Large intestine (tissue), 3 donors: Measurements from ENCODE around the gene TULP4. TPM values are rescaled to one million over a fixed set of nuclear protein-coding genes. Genes with fewer than 3 reads are reported as not detected.
A peak's percentile ranks its signal among the peaks of the same experiment; 100 is the strongest.
"Not testable (repeated sequence)": the region's sequence is repeated elsewhere in the genome, so short reads cannot be mapped to it uniquely, and the experiment has no call there.

Source experiments
- DNase-seq, 2 donors: peaks; one replicate each; pipeline versions ENCODE4 v3.0.0 to v3.0.0-alpha.2; 2013
- H3K27ac ChIP-seq: one replicate; pipeline ENCODE4 v1.5.1; 2013; ENCODE audit warnings: low read length
- H3K27me3 ChIP-seq: 2 replicates; pipeline ENCODE4 v1.6.1; 2013; ENCODE audit warnings: low read length; ENCODE audit not compliant: control insufficient read depth, insufficient read depth
- H3K36me3 ChIP-seq: 2 replicates; pipeline ENCODE4 v1.6.1; 2013; ENCODE audit warnings: low read length; ENCODE audit not compliant: control insufficient read depth, insufficient read depth
- H3K4me1 ChIP-seq: one replicate; pipeline ENCODE4 v1.6.1; 2013; ENCODE audit warnings: low read length; ENCODE audit not compliant: control insufficient read depth, insufficient read depth
- H3K4me3 ChIP-seq: one replicate; pipeline ENCODE4 v1.5.1; 2013; ENCODE audit warnings: low read length
- H3K9me3 ChIP-seq: one replicate; pipeline ENCODE4 v1.6.1; 2013; ENCODE audit warnings: mild to moderate bottlenecking, low read depth, low read length, moderate library complexity; ENCODE audit not compliant: control insufficient read depth
- WGBS: methylation state at CpG from one replicate; pipeline ENCODE4 v1.1.5; 2013; ENCODE audit warnings: low lambda C conversion rate; ENCODE audit not compliant: insufficient coverage; 5-methylcytosine and 5-hydroxymethylcytosine counted together
- polyA plus RNA-seq: library from polyadenylated mRNA; unstranded; fragments of 120-200 nt; gene quantifications from one replicate; pipeline ENCODE4 v1.2.1, GENCODE V29; 2013

The TULP4 gene
- polyA plus RNA-seq, 1 donor = 25.8 TPM

GRCh38 chr6:158387578-158387977, 75.3 kb downstream of the TULP4 start:
- no CpG with 5 or more reads among the region's 1 CpG for WGBS
- no peaks in the 10 kb centered on the region for H3K27me3 ChIP-seq
- no peaks in the 10 kb centered on the region for H3K4me1 ChIP-seq
- no peak overlapping the region for H3K27ac ChIP-seq
- H3K4me3 ChIP-seq = no peak overlapping the region
- peaks cover 4% of the 10 kb centered on the region for H3K9me3 ChIP-seq
- DNase-seq = no peak
- H3K36me3 ChIP-seq = no peaks in the 10 kb centered on the region

- no peak overlapping the region for H3K27ac ChIP-seq
- H3K4me3 ChIP-seq = no peak overlapping the region
- peaks cover 4% of the 10 kb centered on the region for H3K36me3 ChIP-seq
- H3K4me1 ChIP-seq = no peaks in the 10 kb centered on the region
- no peaks in the 10 kb centered on the region for H3K27me3 ChIP-seq
- peaks cover 16% of the 10 kb centered on the region for H3K9me3 ChIP-seq
- no CpG with 5 or more reads among the region's 2 CpGs for WGBS
- DNase-seq = no peak
Measured at GRCh38 chr6:158388727-158389126, 76.5 kb downstream of the TULP4 start.

DNA sequence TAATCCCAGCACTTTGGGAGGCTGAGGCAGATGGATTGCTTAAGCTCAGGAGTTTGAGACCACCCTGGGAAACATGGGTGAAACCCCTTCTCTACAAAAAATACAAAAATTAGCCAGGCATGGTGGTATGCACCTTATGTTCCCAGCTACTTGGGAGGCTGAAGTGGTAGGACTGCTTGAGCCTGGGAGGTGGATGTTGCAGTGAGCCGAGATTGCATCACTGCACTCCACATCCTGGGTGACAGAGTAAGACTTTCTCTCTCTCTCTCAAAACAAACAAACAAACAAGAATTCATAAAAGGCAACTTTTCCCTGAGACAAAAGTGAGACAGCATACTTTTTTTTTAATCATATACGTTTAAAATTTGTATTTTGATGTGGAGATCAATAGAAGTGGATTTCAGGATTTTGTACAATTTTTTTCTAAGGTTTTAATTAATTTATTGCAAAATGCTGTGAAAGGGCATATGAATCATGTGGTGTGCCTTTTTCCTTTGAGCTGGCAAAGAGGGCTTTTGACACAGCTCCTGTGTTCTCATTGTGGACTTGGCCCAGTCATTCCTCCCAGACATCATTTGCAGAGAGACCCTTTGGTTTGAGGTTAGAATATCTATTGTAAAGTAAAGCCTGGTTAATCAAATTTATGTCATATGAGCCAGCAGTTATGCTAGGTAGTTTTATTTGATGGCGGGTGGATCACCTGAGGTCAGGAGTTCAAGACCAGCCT, 77.1 kb downstream of the TULP4 start:
- H3K4me1 ChIP-seq = no peaks in the 10 kb centered on the region
- H3K27ac ChIP-seq = no peak overlapping the region
- no peaks in the 10 kb centered on the region for H3K27me3 ChIP-seq
- H3K36me3 ChIP-seq = peaks cover 4% of the 10 kb centered on the region
- H3K4me3 ChIP-seq = no peak overlapping the region
- WGBS = 100% methylated on average over 1 of the region's 3 CpGs
- H3K9me3 ChIP-seq = peaks cover 19% of the 10 kb centered on the region
- no peak for DNase-seq

- 100% methylated on average over 1 of the region's 3 CpGs for WGBS
- Histone ChIP-seq H3K9me3 (peaks cover 22% of the 10 kb centered on the region), H3K4me3 (no peak overlapping the region), H3K27ac (no peak overlapping the region), H3K36me3 (peaks cover 4% of the 10 kb centered on the region), H3K4me1 (no peaks in the 10 kb centered on the region), H3K27me3 (no peaks in the 10 kb centered on the region)
- no peak for DNase-seq
Measured at GRCh38 chr6:158391276-158391675, 79.0 kb downstream of the TULP4 start.

DNA sequence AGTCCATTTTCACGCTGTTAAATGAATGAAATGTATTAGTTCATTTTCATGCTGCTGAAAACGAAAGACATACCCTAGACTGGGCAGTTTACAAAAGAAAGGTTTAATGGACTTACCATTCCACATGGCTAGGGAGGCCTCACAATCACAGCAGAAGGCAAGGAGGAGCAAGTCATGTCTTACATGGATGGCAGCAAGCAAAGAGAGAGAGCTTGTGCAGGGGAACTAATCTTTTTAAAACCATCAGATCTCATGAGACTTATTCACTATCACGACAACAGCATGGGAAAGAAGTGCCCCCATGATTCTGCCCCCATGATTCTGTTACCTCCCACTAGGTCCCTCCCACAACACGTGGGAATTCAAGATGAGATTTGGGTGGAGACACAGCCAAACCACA, 79.7 kb downstream of the TULP4 start:
- not testable (repeated sequence) for H3K4me1 ChIP-seq, H3K36me3 ChIP-seq
- WGBS = 80% methylated on average over 1 of the region's 4 CpGs

GRCh38 chr6:158396136-158396535, 83.9 kb downstream of the TULP4 start:
- 38% methylated on average over 1 of the region's 5 CpGs for WGBS
- no peak overlapping the region for H3K27ac ChIP-seq
- peaks cover 4% of the 10 kb centered on the region for H3K36me3 ChIP-seq
- no peak overlapping the region for H3K4me3 ChIP-seq
- no peaks in the 10 kb centered on the region for H3K4me1 ChIP-seq
- peaks cover 22% of the 10 kb centered on the region for H3K9me3 ChIP-seq
- no peaks in the 10 kb centered on the region for H3K27me3 ChIP-seq
- DNase-seq = peak in 1 of 2 donors; percentile 24

More for the DNA sequence above, 79.7 kb downstream of the TULP4 start:
- H3K27ac ChIP-seq, DNase-seq, H3K4me3 ChIP-seq, H3K27me3 ChIP-seq: not testable (repeated sequence)
- H3K9me3 ChIP-seq = peaks cover 22% of the 10 kb centered on the region

GRCh38 chr6:158397578-158397977, 85.3 kb downstream of the TULP4 start:
- Histone ChIP-seq H3K4me1 (no peaks in the 10 kb centered on the region), H3K36me3 (peaks cover 4% of the 10 kb centered on the region), H3K27me3 (no peaks in the 10 kb centered on the region), H3K27ac (no peak overlapping the region), H3K4me3 (no peak overlapping the region), H3K9me3 (peaks cover 17% of the 10 kb centered on the region)
- WGBS = 80% methylated on average over 1 of the region's 4 CpGs
- DNase-seq = no peak

DNA sequence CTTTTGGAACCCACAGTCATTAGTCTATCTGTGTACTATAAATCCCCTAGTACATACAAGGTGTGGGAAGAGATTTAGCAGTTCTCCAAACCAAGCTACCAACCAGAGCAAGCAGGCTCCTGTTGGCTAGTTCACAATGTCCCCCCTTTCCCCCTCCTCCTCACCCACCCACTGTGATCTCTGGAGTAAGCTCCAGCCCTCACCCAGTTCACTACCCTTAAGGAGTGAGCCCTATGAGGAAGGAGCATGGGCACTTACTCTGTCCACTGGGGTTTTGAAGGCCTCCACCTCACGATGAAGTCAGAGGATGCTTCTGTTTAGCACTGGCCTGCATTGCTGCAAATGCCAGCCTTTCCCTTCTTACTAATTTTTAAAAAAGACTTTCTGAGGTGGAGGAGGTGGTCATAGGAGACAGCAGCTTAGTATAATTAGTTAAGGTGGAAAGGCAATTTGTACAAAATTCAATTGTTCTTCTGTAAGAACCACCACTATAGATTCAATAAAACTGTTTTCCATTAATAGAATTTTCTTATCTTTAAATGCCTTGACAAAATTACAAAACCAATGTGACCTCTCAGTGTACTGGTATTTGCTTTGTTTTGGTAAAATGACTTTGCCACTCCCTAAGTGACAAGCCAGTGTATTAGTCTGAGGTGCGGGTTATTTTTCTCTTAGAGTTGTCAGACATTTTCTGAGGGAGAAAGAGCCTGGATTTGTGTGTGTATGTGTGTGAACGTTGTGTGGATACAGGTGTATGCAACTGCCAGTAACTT, 86.2 kb downstream of the TULP4 start:
- Histone ChIP-seq H3K36me3 (peaks cover 2% of the 10 kb centered on the region), H3K4me3 (no peak overlapping the region), H3K27ac (no peak overlapping the region), H3K4me1 (no peaks in the 10 kb centered on the region), H3K27me3 (no peaks in the 10 kb centered on the region), H3K9me3 (peaks cover 9% of the 10 kb centered on the region)
- WGBS = no CpG with 5 or more reads among the region's 3 CpGs
- DNase-seq = no peak

- Histone ChIP-seq H3K27me3 (no peaks in the 10 kb centered on the region), H3K4me3 (no peak overlapping the region), H3K36me3 (no peaks in the 10 kb centered on the region), H3K4me1 (no peaks in the 10 kb centered on the region), H3K27ac (no peak overlapping the region), H3K9me3 (peaks cover 4% of the 10 kb centered on the region)
- no CpG with 5 or more reads among the region's 3 CpGs for WGBS
- no peak for DNase-seq
Measured at GRCh38 chr6:158399040-158399700, 86.9 kb downstream of the TULP4 start.

- H3K36me3 ChIP-seq = no peaks in the 10 kb centered on the region
- DNase-seq = no peak
- no peak overlapping the region for H3K27ac ChIP-seq
- H3K4me3 ChIP-seq = no peak overlapping the region
- peaks cover 3% of the 10 kb centered on the region for H3K4me1 ChIP-seq
- H3K9me3 ChIP-seq = no peaks in the 10 kb centered on the region
- H3K27me3 ChIP-seq = no peaks in the 10 kb centered on the region
Measured at GRCh38 chr6:158402184-158402583, 89.9 kb downstream of the TULP4 start.
